ENCODE measurements around the gene ARSA.
"Not testable (repeated sequence)": the region's sequence is repeated elsewhere in the genome, so short reads cannot be mapped to it uniquely, and the experiment has no call there.

ARSA gene

GRCh38 chr22:50654664-50655063 lies 26.7 kb upstream of the ARSA start:
- not testable (repeated sequence) for DNase-seq (ENCODE audit: low read depth)

DNA sequence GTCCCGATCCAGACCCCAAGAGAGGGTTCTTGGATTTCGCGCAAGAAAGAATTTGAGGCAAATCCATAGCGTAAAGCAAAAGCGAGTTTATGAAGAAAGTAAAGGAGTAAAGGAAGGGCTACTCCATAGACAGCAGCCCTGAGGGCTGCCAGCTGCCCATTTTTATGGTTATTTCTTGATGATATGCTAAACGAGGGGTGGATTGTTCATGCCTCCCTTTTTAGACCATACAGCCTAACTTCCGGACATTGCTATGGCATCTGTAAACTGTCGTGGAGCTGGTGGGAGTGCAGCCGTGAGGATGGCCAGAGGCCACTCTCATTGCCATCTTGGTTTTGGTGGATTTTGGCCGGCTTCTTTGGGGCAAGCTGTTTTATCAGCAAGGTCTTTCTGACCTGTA lies 25.3 kb upstream of the ARSA start:
- no peak for DNase-seq (ENCODE audit: low read depth)

DNA sequence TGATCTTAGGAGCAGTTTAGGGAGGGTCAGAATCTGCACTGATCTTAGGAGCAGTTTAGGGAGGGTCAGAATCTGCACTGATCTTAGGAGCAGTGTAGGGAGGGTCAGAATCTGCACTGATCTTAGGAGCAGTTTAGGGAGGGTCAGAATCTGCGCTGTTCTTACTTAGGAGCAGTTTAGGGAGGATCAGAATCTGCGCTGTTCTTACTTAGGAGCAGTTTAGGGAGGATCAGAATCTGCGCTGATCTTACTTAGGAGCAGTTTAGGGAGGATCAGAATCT lies 15.8 kb upstream of the ARSA start:
- DNase-seq (ENCODE audit: low read depth) = not testable (repeated sequence)

DNA sequence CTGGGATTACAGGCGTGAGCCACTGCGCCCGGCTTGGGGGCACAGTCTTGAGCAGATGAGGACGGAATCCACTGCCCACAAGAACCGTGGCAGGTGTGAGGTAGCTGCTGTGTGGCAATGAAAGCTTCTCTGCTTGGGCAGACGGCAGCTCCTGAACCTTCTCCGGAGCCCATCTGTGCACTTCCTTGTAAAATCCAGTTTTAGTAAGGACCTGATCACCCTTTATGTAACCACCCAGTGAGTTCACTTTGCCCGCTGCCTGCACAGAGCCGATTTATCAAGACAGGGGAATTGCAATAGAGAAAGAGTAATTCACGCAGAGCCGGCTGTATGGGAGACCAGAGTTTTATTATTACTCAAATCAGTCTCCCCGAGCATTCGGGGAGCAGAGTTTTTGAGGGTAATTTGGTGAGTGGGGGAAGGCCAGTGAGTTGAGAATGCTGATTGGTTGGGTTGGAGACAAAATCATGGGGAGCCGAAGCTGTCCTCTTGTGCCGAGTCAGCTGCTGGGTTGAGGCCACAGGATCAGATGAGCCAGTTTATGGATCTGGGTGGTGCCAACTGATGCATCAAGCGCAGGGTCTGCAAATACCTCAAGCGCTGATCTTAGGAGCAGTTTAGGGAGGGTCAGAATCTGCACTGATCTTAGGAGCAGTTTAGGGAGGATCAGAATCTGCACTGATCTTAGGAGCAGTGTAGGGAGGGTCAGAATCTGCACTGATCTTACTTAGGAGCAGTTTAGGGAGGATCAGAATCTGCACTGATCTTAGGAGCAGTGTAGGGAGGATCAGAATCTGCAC lies 15.3 kb upstream of the ARSA start:
- DNase-seq (ENCODE audit: low read depth) = not testable (repeated sequence)

GRCh38 chr22:50641696-50642607 lies 14.0 kb upstream of the ARSA start:
- no peak for DNase-seq (ENCODE audit: low read depth)

DNA sequence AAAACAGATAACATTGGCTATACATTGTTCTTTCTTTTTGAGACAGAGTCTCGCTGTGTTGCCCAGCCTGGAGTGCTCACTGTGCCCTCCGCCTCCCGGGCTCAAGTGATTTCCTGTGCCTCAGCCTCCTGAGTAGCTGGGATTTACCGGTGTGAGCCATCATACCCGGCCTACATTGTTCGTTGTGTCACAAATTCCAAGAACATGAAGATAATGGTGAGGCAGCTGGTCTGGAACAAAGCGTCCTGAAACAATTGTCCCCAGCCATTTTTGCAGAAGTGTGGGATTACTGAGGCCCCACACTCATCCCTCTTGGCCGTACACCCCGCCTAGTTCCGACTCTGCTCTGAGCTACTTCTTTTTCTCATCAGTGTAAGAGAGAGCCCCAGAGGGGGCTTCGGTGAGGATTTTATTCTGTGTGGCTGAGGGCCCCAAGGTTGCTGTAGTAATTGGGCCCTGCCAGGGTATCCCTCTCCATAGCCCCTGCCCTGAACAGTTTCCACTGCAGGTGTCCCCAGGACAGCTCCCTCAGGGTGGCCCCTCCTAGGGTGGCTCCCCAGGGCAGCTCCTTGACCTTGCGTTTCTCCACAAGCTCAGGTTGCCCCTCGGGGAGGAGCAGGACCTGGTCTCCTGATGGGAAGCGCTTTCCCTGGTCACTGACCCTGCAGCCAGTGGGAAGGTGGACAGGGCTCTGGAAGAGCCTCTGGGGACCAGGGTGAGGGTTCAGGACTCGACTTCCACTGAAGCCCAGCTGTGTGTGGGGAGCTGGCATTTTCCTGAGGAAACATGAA lies 13.1 kb upstream of the ARSA start:
- no peak for DNase-seq (ENCODE audit: low read depth)

- not testable (repeated sequence) for DNase-seq (ENCODE audit: low read depth)
Observed at GRCh38 chr22:50640296-50640695, 12.3 kb upstream of the ARSA start.

GRCh38 chr22:50635591-50635990 lies 7.6 kb upstream of the ARSA start:
- no peak for DNase-seq (ENCODE audit: low read depth)

DNA sequence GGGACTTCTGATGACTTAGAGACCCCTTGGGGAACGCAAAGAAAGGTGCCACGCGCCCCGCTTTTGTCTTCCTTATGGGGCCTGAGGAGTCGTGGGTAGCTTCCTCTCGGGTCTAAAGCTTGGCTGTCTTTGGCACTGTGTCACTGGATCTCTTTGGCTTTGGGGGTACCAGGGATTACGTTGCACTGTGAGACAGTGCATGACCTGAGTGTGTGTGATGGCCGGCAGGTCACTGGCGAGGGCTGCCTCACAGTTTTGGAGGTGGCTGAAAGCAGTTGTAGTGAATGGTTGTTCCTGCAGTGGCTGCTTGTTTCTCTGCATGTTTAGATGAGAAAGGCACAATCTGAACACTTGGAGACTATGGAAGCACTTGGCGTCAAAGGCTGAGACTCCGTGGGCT lies 5.8 kb upstream of the ARSA start:
- DNase-seq (ENCODE audit: low read depth) = no peak

- DNase-seq (ENCODE audit: low read depth) = no peak
Observed at GRCh38 chr22:50633086-50633485, 5.1 kb upstream of the ARSA start.

GRCh38 chr22:50630376-50630775 lies 2.4 kb upstream of the ARSA start:
- DNase-seq (ENCODE audit: low read depth) = peak; percentile 18

DNA sequence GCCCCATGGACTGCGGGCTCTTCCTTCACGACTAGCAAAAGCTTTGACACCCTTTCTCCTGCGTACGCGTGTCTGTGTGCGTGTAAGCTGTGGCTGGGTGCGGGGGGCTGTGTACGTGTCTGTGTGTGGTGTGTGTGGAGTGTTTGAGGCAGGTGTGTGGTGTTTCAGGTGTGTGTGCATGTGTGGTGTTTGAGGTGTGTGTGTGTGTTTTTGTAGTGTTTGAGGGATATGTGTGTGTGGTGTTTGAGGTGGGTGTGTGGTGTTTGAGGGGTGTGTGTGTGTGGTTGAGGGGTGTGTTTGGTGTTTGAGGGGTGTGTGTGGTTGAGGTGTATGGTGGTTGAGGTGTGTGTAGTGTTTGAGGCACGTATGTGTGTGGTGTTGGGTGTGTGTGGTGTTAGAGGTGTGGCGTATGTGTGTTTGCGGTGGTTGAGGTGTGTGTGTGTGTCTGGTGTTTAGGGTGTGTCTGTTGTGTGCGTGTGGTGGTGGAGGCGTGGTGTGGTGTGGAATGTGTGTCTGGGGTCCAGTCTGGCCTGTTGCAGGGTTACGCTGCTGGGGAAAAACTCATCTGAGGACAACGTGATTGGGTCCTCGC lies 687 bp upstream of the ARSA start:
- DNase-seq (ENCODE audit: low read depth) = no peak

GRCh38 chr22:50626850-50627641 lies 906 bp downstream of the ARSA start:
- DNase-seq (ENCODE audit: low read depth) = no peak

- DNase-seq (ENCODE audit: low read depth) = no peak
Observed at GRCh38 chr22:50626314-50626849, 1.6 kb downstream of the ARSA start.

- DNase-seq (ENCODE audit: low read depth) = no peak
Observed at GRCh38 chr22:50625568-50626313, 2.2 kb downstream of the ARSA start.

- no peak for DNase-seq (ENCODE audit: low read depth)
Observed at GRCh38 chr22:50625131-50625567, 2.8 kb downstream of the ARSA start.

GRCh38 chr22:50624347-50625130 lies 3.4 kb downstream of the ARSA start:
- DNase-seq (ENCODE audit: low read depth) = no peak

GRCh38 chr22:50622723-50623327 lies 5.1 kb downstream of the ARSA start:
- no peak for DNase-seq (ENCODE audit: low read depth)
